ENCODE measurements around the gene ALKBH5. TPM values are rescaled to one million over a fixed set of nuclear protein-coding genes. Genes with fewer than 3 reads are reported as not detected.
"Not testable (repeated sequence)": the region's sequence is repeated elsewhere in the genome, so short reads cannot be mapped to it uniquely, and the experiment has no call there.

The ALKBH5 gene
- total RNA-seq, 5 donors from 2014 or later (not counting 1 experiment from before 2014, with no cell fraction given) = 99.0 to 122 (median 103) TPM

DNA sequence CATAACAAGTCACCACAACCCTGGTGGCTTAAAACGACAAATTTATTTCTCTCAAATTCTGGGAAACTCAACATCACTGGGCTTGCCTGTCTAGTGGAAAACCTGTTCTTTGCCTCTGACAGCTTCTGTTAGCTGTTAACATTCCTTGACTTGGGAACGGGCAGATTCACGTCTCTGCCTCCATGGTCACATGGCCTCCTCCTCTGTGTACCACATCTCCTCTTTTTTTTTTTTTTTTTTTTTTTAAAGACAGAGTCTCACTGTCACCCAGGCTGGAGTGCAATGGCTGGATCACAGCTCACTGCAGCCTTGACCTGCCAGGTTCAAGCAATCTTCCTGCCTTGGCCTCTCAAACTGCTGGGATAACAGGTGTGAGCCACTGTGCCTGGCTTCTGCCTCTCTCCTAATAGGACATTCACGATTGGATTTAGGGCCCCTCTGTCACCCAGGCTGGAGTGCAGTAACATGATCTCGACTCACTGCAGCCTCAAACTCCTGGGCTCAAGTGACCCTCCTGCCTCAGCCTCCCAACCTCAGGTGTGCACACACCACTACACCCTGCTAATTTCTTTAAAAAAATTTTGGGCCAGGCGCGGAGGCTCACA, 30.1 kb downstream of the ALKBH5 start:
- POLR2A ChIA-PET = interaction anchor here in 1 of 2 donors (0.6 kb wide), 2 partner anchors 47 to 159 kb away, joined by 4 to 13 read pairs; no protein-coding TSS in a partner anchor
- Histone ChIP-seq H3K27me3 (replicated peaks in 1 of 2; ENCODE audit: control insufficient read depth in 2 of 2, extremely low read depth in 1 of 2, insufficient read depth in 2 of 2, low read length in 1 of 2) (no peaks in the 10 kb centered on the region), H3K36me3 (ENCODE audit: control insufficient read depth in 2 of 2, extremely low read depth in 1 of 2, insufficient read depth in 1 of 2, low read length in 1 of 2) (peaks cover 8 to 22% of the 10 kb centered on the region in 2 donors), H3K27ac (ENCODE audit: low read length) (no peak overlapping the region), H3K9me3 (no peaks in the 10 kb centered on the region), H3K4me3 (ENCODE audit: control insufficient read depth in 1 of 2, extremely low read depth in 1 of 2, low read length in 1 of 2) (no peak overlapping the region), H3K4me1 (ENCODE audit: control insufficient read depth in 1 of 2, extremely low read depth in 1 of 2, insufficient read depth in 2 of 2, low read length in 2 of 2) (peaks cover 0 to 5% of the 10 kb centered on the region in 2 experiments)
- Mint-ChIP-seq H3K4me1 (peaks cover 0 to 5% (median 3%) of the 10 kb centered on the region in 3 donors), H3K9me3 (no peaks in the 10 kb centered on the region), H3K4me3 (no peak overlapping the region), H3K27ac (no peak overlapping the region), H3K36me3 (peaks cover 15% of the 10 kb centered on the region), H3K27me3 (no peaks in the 10 kb centered on the region)
- DNase-seq (no peak), ATAC-seq (replicated peaks in 1 of 4) (no peak)
- CTCF ChIA-PET = interaction anchor here in 1 of 2 donors (0.6 to 0.7 kb wide), 2 partner anchors 26 to 82 kb away, joined by 3 to 6 read pairs; no protein-coding TSS in a partner anchor
- 83% methylated on average over 7 of the region's 7 CpGs for WGBS (ENCODE audit: insufficient coverage)

DNA sequence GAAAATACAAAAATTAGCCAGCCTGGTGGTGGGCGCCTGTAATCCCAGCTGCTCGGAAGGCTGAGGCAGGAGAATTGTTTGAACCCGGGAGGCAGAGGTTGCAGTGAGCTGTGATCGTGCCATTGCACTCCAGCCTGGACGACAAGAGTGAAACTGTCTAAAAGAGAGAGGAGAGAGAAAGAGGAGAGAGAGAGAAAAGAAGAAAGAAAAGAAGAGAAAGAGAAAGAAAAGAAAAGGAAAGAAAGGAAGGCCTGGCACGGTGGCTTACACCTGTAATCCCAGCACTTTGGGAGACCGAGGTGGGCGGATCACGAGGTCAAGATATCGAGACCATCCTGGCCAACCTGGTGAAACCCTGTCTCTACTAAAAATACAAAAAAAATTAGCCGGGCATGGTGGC, 33.3 kb downstream of the ALKBH5 start:
- H3K27ac ChIP-seq (ENCODE audit: low read length); H3K4me1 Mint-ChIP-seq; H3K9me3 ChIP-seq; H3K4me3 Mint-ChIP-seq; DNase-seq; H3K4me1 ChIP-seq (ENCODE audit: control insufficient read depth in 1 of 2, extremely low read depth in 1 of 2, insufficient read depth in 2 of 2, low read length in 2 of 2); H3K27ac Mint-ChIP-seq; H3K4me3 ChIP-seq (ENCODE audit: control insufficient read depth in 1 of 2, extremely low read depth in 1 of 2, low read length in 1 of 2); H3K27me3 ChIP-seq (replicated peaks in 1 of 2; ENCODE audit: control insufficient read depth in 2 of 2, extremely low read depth in 1 of 2, insufficient read depth in 2 of 2, low read length in 1 of 2); POLR2A ChIA-PET; H3K9me3 Mint-ChIP-seq; H3K36me3 ChIP-seq (ENCODE audit: control insufficient read depth in 2 of 2, extremely low read depth in 1 of 2, insufficient read depth in 1 of 2, low read length in 1 of 2); H3K36me3 Mint-ChIP-seq; ATAC-seq (replicated peaks in 1 of 4); H3K27me3 Mint-ChIP-seq: not testable (repeated sequence)
- 96% methylated on average over 9 of the region's 11 CpGs for WGBS (ENCODE audit: insufficient coverage)
- CTCF ChIA-PET = interaction anchor here in 1 of 2 donors (0.8 kb wide), 1 partner anchor 27 kb away, joined by 4 read pairs; no protein-coding TSS in a partner anchor

DNA sequence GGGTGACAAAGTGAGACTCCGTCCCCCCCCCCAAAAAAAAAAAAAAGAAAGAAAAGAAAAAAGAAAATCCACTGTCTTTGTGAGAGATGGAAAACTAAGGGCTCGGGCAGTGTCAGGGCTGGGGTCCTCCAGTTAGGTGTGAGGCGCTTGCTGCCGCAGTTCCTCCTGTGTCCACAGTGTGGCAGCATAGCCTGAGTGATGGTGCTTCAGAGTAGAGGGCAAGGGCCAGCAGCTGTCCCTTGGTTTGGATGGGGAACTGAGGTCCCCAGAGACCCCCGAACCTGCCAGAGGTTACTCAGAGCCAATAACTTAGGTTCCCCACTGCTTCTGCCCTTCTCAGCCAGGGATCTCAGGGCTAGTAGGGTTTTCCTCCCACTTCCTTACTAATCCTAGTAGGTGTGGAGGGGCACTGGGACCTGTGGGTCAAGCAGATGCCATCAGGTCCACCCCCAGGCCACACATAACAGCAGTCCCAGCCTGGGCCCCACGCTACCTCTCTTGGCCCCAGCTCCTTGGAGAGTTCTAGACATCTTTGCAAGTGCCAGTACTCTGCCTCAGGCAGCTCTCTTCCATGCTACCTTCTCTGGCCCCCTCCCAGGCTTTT, 33.9 kb downstream of the ALKBH5 start:
- H3K27ac Mint-ChIP-seq = no peak overlapping the region
- ChIA-PET CTCF (interaction anchor here in 1 of 2 donors (0.7 kb wide), 1 partner anchor 59 kb away, joined by 7 read pairs; no protein-coding TSS in a partner anchor), POLR2A (no interaction called here)
- peaks cover 1% of the 10 kb centered on the region for H3K36me3 Mint-ChIP-seq
- H3K27me3 ChIP-seq (replicated peaks in 1 of 2; ENCODE audit: control insufficient read depth in 2 of 2, extremely low read depth in 1 of 2, insufficient read depth in 2 of 2, low read length in 1 of 2) = no peaks in the 10 kb centered on the region
- no peaks in the 10 kb centered on the region for H3K27me3 Mint-ChIP-seq
- DNase-seq (peak; percentile 31 to 81 (median 59)), ATAC-seq (replicated peaks in 1 of 4) (peak; percentile 79 to 88 (median 86))
- H3K36me3 ChIP-seq (ENCODE audit: control insufficient read depth in 2 of 2, extremely low read depth in 1 of 2, insufficient read depth in 1 of 2, low read length in 1 of 2) = no peaks in the 10 kb centered on the region
- no peaks in the 10 kb centered on the region for H3K9me3 ChIP-seq
- H3K4me3 ChIP-seq (ENCODE audit: control insufficient read depth in 1 of 2, extremely low read depth in 1 of 2, low read length in 1 of 2) = no peak overlapping the region
- H3K4me1 Mint-ChIP-seq = peaks cover 0 to 5% (median 3%) of the 10 kb centered on the region in 3 donors
- no peak overlapping the region for H3K27ac ChIP-seq (ENCODE audit: low read length)
- H3K4me3 Mint-ChIP-seq = no peak overlapping the region
- H3K4me1 ChIP-seq (ENCODE audit: control insufficient read depth in 1 of 2, extremely low read depth in 1 of 2, insufficient read depth in 2 of 2, low read length in 2 of 2) = peaks cover 0 to 5% of the 10 kb centered on the region in 2 experiments
- no peaks in the 10 kb centered on the region for H3K9me3 Mint-ChIP-seq
- WGBS (ENCODE audit: insufficient coverage) = 2% methylated on average over 4 of the region's 6 CpGs

DNA sequence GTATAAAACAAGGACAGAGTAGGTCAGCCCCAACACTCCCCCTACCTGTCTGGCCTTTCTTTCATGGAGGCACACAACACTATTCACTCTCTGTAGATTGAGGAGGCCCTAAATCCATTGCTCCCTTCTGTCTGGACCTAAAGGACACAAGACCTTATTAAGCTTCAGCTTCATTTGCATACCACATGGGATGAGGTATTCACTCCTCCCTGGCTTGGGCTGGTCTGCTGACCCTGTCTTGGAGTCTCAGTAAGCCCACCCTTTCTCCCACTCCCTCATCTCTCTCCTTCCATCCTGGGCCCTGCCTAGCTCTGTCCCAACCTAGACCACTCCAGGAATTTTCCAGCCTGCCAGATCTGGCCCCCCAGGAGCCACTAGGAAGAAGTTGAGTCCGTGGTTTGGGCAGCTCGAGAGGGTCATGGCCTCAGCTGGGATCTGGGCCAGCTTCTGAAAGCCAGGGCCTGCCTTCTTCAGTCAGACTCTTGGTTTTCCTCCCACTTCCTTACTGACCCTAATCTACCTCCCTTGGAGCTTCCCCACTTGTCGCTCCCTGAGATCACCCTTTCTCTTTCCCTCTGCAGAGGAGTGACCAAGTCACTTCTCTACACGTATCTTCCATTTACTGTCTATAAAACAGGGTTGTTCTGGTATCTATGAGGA, 35.3 kb downstream of the ALKBH5 start:
- Histone ChIP-seq H3K36me3 (ENCODE audit: control insufficient read depth in 2 of 2, extremely low read depth in 1 of 2, insufficient read depth in 1 of 2, low read length in 1 of 2) (no peaks in the 10 kb centered on the region), H3K9me3 (no peaks in the 10 kb centered on the region), H3K27me3 (replicated peaks in 1 of 2; ENCODE audit: control insufficient read depth in 2 of 2, extremely low read depth in 1 of 2, insufficient read depth in 2 of 2, low read length in 1 of 2) (no peaks in the 10 kb centered on the region), H3K4me1 (ENCODE audit: control insufficient read depth in 1 of 2, extremely low read depth in 1 of 2, insufficient read depth in 2 of 2, low read length in 2 of 2) (peaks cover 0 to 5% of the 10 kb centered on the region in 2 experiments), H3K4me3 (ENCODE audit: control insufficient read depth in 1 of 2, extremely low read depth in 1 of 2, low read length in 1 of 2) (no peak overlapping the region), H3K27ac (ENCODE audit: low read length) (no peak overlapping the region)
- no peaks in the 10 kb centered on the region for H3K36me3 Mint-ChIP-seq
- H3K27ac Mint-ChIP-seq = no peak overlapping the region
- ATAC-seq (replicated peaks in 1 of 4) (no peak), DNase-seq (no peak)
- H3K27me3 Mint-ChIP-seq = no peaks in the 10 kb centered on the region
- H3K4me1 Mint-ChIP-seq = peaks cover 0 to 5% (median 3%) of the 10 kb centered on the region in 3 donors
- ChIA-PET POLR2A (interaction anchor here in 1 of 2 donors (0.5 kb wide), 1 partner anchor 65 kb away, joined by 4 read pairs; no protein-coding TSS in a partner anchor), CTCF (interaction anchor here in 1 of 2 donors (0.8 kb wide), 1 partner anchor 18 kb away, joined by 3 read pairs; no protein-coding TSS in a partner anchor)
- WGBS (ENCODE audit: insufficient coverage) = 73% methylated on average over 2 of the region's 4 CpGs
- H3K9me3 Mint-ChIP-seq = no peaks in the 10 kb centered on the region
- H3K4me3 Mint-ChIP-seq = no peak overlapping the region

DNA sequence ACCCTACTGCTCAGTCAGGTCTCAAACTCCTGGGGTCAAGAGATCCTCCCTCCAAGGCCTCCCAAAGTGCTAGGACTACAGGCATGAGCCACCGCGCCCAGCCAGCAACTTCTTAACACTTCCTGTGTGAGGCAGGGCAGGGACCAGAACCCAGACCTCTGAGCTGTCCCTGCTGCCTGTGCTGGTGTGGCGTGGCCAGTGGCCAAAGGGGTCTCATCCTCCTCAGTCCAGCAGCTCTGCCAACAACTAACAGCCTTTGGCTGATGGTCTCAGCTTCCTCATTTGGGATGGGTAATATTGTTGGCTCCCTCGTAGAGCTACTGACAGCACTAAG, 40.4 kb downstream of the ALKBH5 start:
- Histone ChIP-seq H3K27ac (ENCODE audit: low read length) (no peak overlapping the region), H3K9me3 (no peaks in the 10 kb centered on the region), H3K27me3 (replicated peaks in 1 of 2; ENCODE audit: control insufficient read depth in 2 of 2, extremely low read depth in 1 of 2, insufficient read depth in 2 of 2, low read length in 1 of 2) (no peaks in the 10 kb centered on the region), H3K4me3 (ENCODE audit: control insufficient read depth in 1 of 2, extremely low read depth in 1 of 2, low read length in 1 of 2) (no peak overlapping the region), H3K4me1 (ENCODE audit: control insufficient read depth in 1 of 2, extremely low read depth in 1 of 2, insufficient read depth in 2 of 2, low read length in 2 of 2) (peaks cover 6 to 23% of the 10 kb centered on the region in 2 experiments), H3K36me3 (ENCODE audit: control insufficient read depth in 2 of 2, extremely low read depth in 1 of 2, insufficient read depth in 1 of 2, low read length in 1 of 2) (no peaks in the 10 kb centered on the region)
- no peak overlapping the region for H3K4me3 Mint-ChIP-seq
- DNase-seq = no peak
- peaks cover 27 to 29% (median 29%) of the 10 kb centered on the region in 3 donors for H3K4me1 Mint-ChIP-seq
- WGBS (ENCODE audit: insufficient coverage) = 100% methylated on average over 2 of the region's 4 CpGs
- H3K36me3 Mint-ChIP-seq = no peaks in the 10 kb centered on the region
- no peaks in the 10 kb centered on the region for H3K9me3 Mint-ChIP-seq
- POLR2A ChIA-PET = interaction anchor here in 1 of 2 donors (0.7 kb wide), 1 partner anchor 28 kb away, joined by 3 read pairs; no protein-coding TSS in a partner anchor
- no peak for ATAC-seq (replicated peaks in 1 of 4)
- CTCF ChIA-PET = no interaction called here
- no peaks in the 10 kb centered on the region for H3K27me3 Mint-ChIP-seq
- H3K27ac Mint-ChIP-seq = no peak overlapping the region

DNA sequence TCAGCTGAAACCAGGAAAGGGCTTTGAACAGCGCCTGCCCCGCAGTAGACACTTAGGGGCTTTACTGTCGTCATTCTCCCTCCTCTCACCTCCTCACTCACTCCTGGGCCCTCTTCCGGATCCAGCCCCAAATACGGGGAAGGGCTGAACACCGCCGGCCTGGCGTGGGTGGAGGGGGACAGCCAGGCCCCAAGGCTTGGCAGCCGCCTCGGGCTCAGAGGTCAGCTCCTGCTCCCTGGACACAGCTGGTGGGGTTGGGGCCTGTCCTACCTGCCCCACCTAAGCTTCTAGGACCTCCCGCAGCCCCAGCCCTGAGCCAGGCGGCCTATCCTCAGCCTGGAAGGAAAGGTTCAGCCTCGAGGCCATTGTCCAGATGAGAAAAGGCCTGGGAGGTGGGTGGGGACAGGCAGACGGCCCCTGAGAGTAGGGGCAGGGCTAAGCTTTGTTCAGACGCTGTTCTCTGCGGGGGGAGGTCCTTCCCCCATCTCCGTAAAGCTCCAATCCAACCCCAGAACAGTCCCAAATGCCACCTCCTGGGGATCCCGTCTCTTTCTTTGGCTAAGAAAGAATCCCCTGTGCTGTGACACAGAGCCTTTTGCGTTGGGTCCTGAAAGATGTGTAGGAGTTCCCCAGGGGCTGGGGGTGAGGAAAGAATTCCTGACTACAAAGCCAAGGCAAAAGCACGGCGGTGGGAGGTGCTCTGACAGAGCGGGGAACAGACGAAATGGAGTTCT, 40.9 kb downstream of the ALKBH5 start:
- Histone ChIP-seq H3K9me3 (no peaks in the 10 kb centered on the region), H3K36me3 (ENCODE audit: control insufficient read depth in 2 of 2, extremely low read depth in 1 of 2, insufficient read depth in 1 of 2, low read length in 1 of 2) (no peaks in the 10 kb centered on the region), H3K4me3 (ENCODE audit: control insufficient read depth in 1 of 2, extremely low read depth in 1 of 2, low read length in 1 of 2) (peak overlapping the region in 1 of 2 donors; percentile 27), H3K27ac (ENCODE audit: low read length) (no peak overlapping the region), H3K4me1 (ENCODE audit: control insufficient read depth in 1 of 2, extremely low read depth in 1 of 2, insufficient read depth in 2 of 2, low read length in 2 of 2) (peaks cover 6 to 28% of the 10 kb centered on the region in 2 experiments), H3K27me3 (replicated peaks in 1 of 2; ENCODE audit: control insufficient read depth in 2 of 2, extremely low read depth in 1 of 2, insufficient read depth in 2 of 2, low read length in 1 of 2) (no peaks in the 10 kb centered on the region)
- DNase-seq (no peak), ATAC-seq (replicated peaks in 1 of 4) (no peak)
- Mint-ChIP-seq H3K4me1 (peaks cover 27 to 31% (median 29%) of the 10 kb centered on the region in 3 donors), H3K9me3 (no peaks in the 10 kb centered on the region), H3K27me3 (no peaks in the 10 kb centered on the region), H3K27ac (no peak overlapping the region), H3K4me3 (peak overlapping the region; percentile 13 to 97 (median 39)), H3K36me3 (no peaks in the 10 kb centered on the region)
- 59% methylated on average over 15 of the region's 23 CpGs for WGBS (ENCODE audit: insufficient coverage)
- CTCF ChIA-PET = interaction anchor here in 1 of 2 donors (0.8 kb wide), 1 partner anchor 20 kb away, joined by 3 read pairs; no protein-coding TSS in a partner anchor
- POLR2A ChIA-PET = no interaction called here

Data from T-cell (primary cell).